CD14-positive monocyte (primary cell): Measurements from ENCODE around the gene CALD1. TPM values are rescaled to one million over a fixed set of nuclear protein-coding genes. Genes with fewer than 3 reads are reported as not detected.

Experiments
- DNase-seq, 3 donors: peaks; one replicate each; pipeline ENCODE4 v3.0.0-alpha.2; 2011 to 2022
- H2AFZ ChIP-seq: 2 replicates; pipeline ENCODE4 v1.6.0; 2012; ENCODE audit warnings: mild to moderate bottlenecking, low read depth, low read length, inconsistent platforms; ENCODE audit not compliant: insufficient read depth, poor library complexity, severe bottlenecking
- H3K27ac ChIP-seq, 2 donors: 1 replicate in 1 of 2; 2 replicates in 1 of 2; pipeline ENCODE4 v1.5.1; 2012 to 2013; ENCODE audit warnings: low read length in 2 of 2, control low read depth in 1 of 2, inconsistent platforms in 1 of 2, low read depth in 1 of 2, mild to moderate bottlenecking in 1 of 2
- H3K27me3 ChIP-seq, 2 donors: one replicate each; pipeline versions ENCODE4 v1.6.0 to v1.6.1; 2011 to 2013; ENCODE audit warnings: low read length in 2 of 2; ENCODE audit not compliant: control insufficient read depth in 2 of 2, insufficient read depth in 2 of 2
- H3K36me3 ChIP-seq, 2 donors: replicated peaks in 1 of 2; 1 replicate in 1 of 2; 2 replicates in 1 of 2; pipeline versions ENCODE4 v1.5.1 to v1.6.1; 2012 to 2013; ENCODE audit warnings: low read length in 2 of 2, control low read depth in 1 of 2, inconsistent platforms in 1 of 2, mild to moderate bottlenecking in 1 of 2; ENCODE audit not compliant: insufficient read depth in 2 of 2, control insufficient read depth in 1 of 2
- H3K4me1 ChIP-seq, 2 donors: 1 replicate in 1 of 2; 2 replicates in 1 of 2; pipeline versions ENCODE4 v1.5.1 to v1.6.1; 2012 to 2013; ENCODE audit warnings: low read length in 2 of 2, control low read depth in 1 of 2, inconsistent platforms in 1 of 2, mild to moderate bottlenecking in 1 of 2, moderate library complexity in 1 of 2; ENCODE audit not compliant: insufficient read depth in 2 of 2, control insufficient read depth in 1 of 2
- H3K4me2 ChIP-seq: replicated peaks from 2 replicates; pipeline ENCODE3; 2012; ENCODE audit warnings: low read length, moderate library complexity, mild to moderate bottlenecking; ENCODE audit not compliant: poor library complexity, severe bottlenecking; ENCODE audit errors: extremely low read depth
- H3K4me3 ChIP-seq, 3 experiments: fragments of 200-600 bp in 1 of 3; sonication (generic) in 1 of 3; replicated peaks in 1 of 3; 1 replicate in 2 of 3; 2 replicates in 1 of 3; pipeline ENCODE4 v1.5.1; 2011 to 2013; ENCODE audit warnings: low read length in 3 of 3, mild to moderate bottlenecking in 3 of 3, control low read depth in 2 of 3, low read depth in 2 of 3, inconsistent platforms in 1 of 3, moderate library complexity in 1 of 3
- H3K79me2 ChIP-seq: 2 replicates; pipeline ENCODE4 v1.6.0; 2012; ENCODE audit warnings: mild to moderate bottlenecking, control low read depth, inconsistent platforms, low read length, moderate library complexity; ENCODE audit not compliant: insufficient read depth
- H3K9ac ChIP-seq: 2 replicates; pipeline ENCODE4 v1.6.0; 2017; ENCODE audit warnings: low read length, mild to moderate bottlenecking; ENCODE audit not compliant: insufficient read depth, poor library complexity, severe bottlenecking
- H3K9me3 ChIP-seq, 2 donors: replicated peaks in 1 of 2; 1 replicate in 1 of 2; 2 replicates in 1 of 2; pipeline versions ENCODE4 v1.5.1 to v1.6.1; 2012 to 2013; ENCODE audit warnings: low read length in 2 of 2, control low read depth in 1 of 2; ENCODE audit not compliant: control insufficient read depth in 1 of 2, insufficient read depth in 1 of 2
- H4K20me1 ChIP-seq: 2 replicates; pipeline ENCODE4 v1.6.0; 2012; ENCODE audit warnings: mild to moderate bottlenecking, low read length, control low read depth, moderate library complexity; ENCODE audit not compliant: insufficient read depth
- H3K27ac Mint-ChIP-seq, 7 donors: one replicate each; pipeline ENCODE4 v1.8.0; 2020; ENCODE audit warnings: mild to moderate bottlenecking in 7 of 7, mixed read lengths in 7 of 7, moderate library complexity in 6 of 7, inconsistent platforms in 2 of 7
- H3K27me3 Mint-ChIP-seq, 3 donors: one replicate each; pipeline ENCODE4 v1.8.0; 2021 to 2022; ENCODE audit warnings: low read depth in 3 of 3, mild to moderate bottlenecking in 3 of 3, mixed read lengths in 3 of 3, moderate library complexity in 3 of 3, inconsistent platforms in 1 of 3
- H3K36me3 Mint-ChIP-seq, 2 donors: one replicate each; pipeline ENCODE4 v1.8.0; 2020; ENCODE audit warnings: mixed read lengths in 2 of 2, inconsistent platforms in 1 of 2, mild to moderate bottlenecking in 1 of 2
- H3K4me1 Mint-ChIP-seq: one replicate; pipeline ENCODE4 v1.8.0; 2020; ENCODE audit warnings: mild to moderate bottlenecking, mixed read lengths
- H3K4me3 Mint-ChIP-seq, 2 donors: one replicate each; pipeline ENCODE4 v1.8.0; 2020; ENCODE audit warnings: mild to moderate bottlenecking in 2 of 2, mixed read lengths in 2 of 2, moderate library complexity in 1 of 2
- H3K9me3 Mint-ChIP-seq, 7 donors: one replicate each; pipeline ENCODE4 v1.8.0; 2020 to 2022; ENCODE audit warnings: mixed read lengths in 7 of 7, mild to moderate bottlenecking in 6 of 7, moderate library complexity in 6 of 7, inconsistent platforms in 2 of 7
- WGBS: methylation state at CpG from one replicate; pipeline ENCODE4 v1.1.5; 2013; ENCODE audit warnings: missing lambda C conversion rate; ENCODE audit not compliant: insufficient coverage; 5-methylcytosine and 5-hydroxymethylcytosine counted together
- intact Hi-C, 2 donors: fragments of 100-400 bp; cut with micrococcal nuclease; formaldehyde crosslinking; loops; one replicate each; pipeline versions ENCODE4 v1.15.0 to v1.15.1; 2023
- polyA plus RNA-seq, 3 donors: library from polyadenylated mRNA; depleted of rRNA in 1 of 3; unstranded in 2 of 3; stranded (reverse) in 1 of 3; fragments of 300-500 nt in 2 of 3; fragments of >200 nt in 1 of 3; fragmentation: Illumina TruSeq in 2 of 3; gene quantifications; 1 replicate in 2 of 3; 2 replicates in 1 of 3; pipeline ENCODE4 v1.2.3, GENCODE V29; 2012 to 2021
- TF ChIP-seq, protein P1 (sequence below): fragments of 200-600 bp; IDR thresholded peaks from one replicate; pipeline ENCODE4 v1.8.0; 2022; ENCODE audit warnings: antibody characterized with exemption, mild to moderate bottlenecking

CALD1 gene
- polyA plus RNA-seq, 3 donors = 0.18 TPM; not detected in 2

DNA sequence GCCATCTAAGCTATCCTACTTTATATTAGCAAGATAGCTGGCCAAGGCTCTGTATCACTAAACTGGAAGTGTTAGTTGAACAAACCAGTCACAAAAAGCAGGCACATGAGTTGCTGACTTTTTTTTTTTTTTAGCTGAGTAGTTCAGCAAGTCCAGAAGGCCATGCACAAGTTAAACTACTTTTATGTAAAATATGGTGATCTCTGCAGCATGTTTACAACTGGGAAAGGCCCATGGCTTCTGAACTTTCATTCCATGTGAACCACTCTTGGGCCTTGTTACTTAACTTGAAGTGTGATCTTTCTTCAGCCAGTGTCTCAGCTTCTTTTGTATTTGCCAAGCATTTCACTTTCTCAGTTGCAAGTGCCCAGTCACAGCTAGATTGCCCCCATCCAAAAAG, 78.5 kb downstream of the CALD1 start:
- Histone ChIP-seq H3K27me3 (no peaks in the 10 kb centered on the region), H3K4me1 (peaks cover 8 to 9% of the 10 kb centered on the region in 2 donors), H3K79me2 (no peaks in the 10 kb centered on the region), H2AFZ (no peak overlapping the region), H4K20me1 (no peaks in the 10 kb centered on the region), H3K27ac (no peak overlapping the region), H3K9me3 (no peaks in the 10 kb centered on the region), H3K4me3 (no peak overlapping the region), H3K4me2 (no peak overlapping the region), H3K36me3 (no peaks in the 10 kb centered on the region), H3K9ac (no peak overlapping the region)
- Mint-ChIP-seq H3K27ac (no peak overlapping the region), H3K36me3 (no peaks in the 10 kb centered on the region), H3K27me3 (no peaks in the 10 kb centered on the region), H3K9me3 (peaks cover 2 to 9% (median 4%) of the 10 kb centered on the region in 7 donors), H3K4me1 (peaks cover 11% of the 10 kb centered on the region), H3K4me3 (no peak overlapping the region)
- intact Hi-C loops = no loop called here
- no peak for DNase-seq
- TF ChIP-seq, protein P1, sequence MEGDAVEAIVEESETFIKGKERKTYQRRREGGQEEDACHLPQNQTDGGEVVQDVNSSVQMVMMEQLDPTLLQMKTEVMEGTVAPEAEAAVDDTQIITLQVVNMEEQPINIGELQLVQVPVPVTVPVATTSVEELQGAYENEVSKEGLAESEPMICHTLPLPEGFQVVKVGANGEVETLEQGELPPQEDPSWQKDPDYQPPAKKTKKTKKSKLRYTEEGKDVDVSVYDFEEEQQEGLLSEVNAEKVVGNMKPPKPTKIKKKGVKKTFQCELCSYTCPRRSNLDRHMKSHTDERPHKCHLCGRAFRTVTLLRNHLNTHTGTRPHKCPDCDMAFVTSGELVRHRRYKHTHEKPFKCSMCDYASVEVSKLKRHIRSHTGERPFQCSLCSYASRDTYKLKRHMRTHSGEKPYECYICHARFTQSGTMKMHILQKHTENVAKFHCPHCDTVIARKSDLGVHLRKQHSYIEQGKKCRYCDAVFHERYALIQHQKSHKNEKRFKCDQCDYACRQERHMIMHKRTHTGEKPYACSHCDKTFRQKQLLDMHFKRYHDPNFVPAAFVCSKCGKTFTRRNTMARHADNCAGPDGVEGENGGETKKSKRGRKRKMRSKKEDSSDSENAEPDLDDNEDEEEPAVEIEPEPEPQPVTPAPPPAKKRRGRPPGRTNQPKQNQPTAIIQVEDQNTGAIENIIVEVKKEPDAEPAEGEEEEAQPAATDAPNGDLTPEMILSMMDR = no peak

DNA sequence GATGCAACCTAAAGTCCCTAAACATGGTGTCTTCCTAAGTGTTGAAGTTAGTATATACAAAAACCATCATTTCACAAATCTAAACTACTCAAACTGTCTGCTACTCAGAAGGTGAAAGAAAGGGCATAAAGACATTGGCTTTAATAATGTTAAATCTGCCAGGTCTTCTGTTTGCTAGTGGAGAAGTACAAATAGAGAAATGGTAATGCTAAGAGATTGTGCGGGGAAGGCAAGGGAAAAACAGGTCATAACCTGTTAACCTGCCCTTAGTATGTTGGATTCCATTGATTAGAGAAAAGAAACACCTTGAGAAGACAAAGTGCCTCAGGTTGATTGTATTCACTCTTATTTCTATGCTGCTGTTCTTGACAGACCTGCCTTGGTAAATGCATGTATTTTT, 80.3 kb downstream of the CALD1 start:
- Histone ChIP-seq H3K27me3 (no peaks in the 10 kb centered on the region), H3K9me3 (no peaks in the 10 kb centered on the region), H3K79me2 (no peaks in the 10 kb centered on the region), H4K20me1 (no peaks in the 10 kb centered on the region), H3K36me3 (no peaks in the 10 kb centered on the region), H3K9ac (no peak overlapping the region), H3K4me2 (no peak overlapping the region), H3K4me1 (peaks cover 7 to 9% of the 10 kb centered on the region in 2 donors), H2AFZ (no peak overlapping the region), H3K4me3 (no peak overlapping the region), H3K27ac (no peak overlapping the region)
- Mint-ChIP-seq H3K4me1 (peaks cover 9% of the 10 kb centered on the region), H3K27me3 (no peaks in the 10 kb centered on the region), H3K9me3 (peaks cover 1 to 5% (median 2%) of the 10 kb centered on the region in 7 donors), H3K36me3 (no peaks in the 10 kb centered on the region), H3K4me3 (no peak overlapping the region), H3K27ac (no peak overlapping the region)
- intact Hi-C loops = no loop called here
- no peak for DNase-seq
- 100% methylated on average over 1 of the region's 1 CpG for WGBS
- TF ChIP-seq, protein P1 = no peak
